GM12874 (cell line): ENCODE results near the gene CADPS2.

ENCODE experiments used
- TF ChIP-seq, protein P1 (sequence below): IDR thresholded peaks from 2 replicates; pipeline ENCODE4 v1.5.1; 2011; ENCODE audit warnings: low read depth, mild to moderate bottlenecking, control low read depth, low read length, moderate library complexity; ENCODE audit not compliant: insufficient read depth

The CADPS2 gene

DNA sequence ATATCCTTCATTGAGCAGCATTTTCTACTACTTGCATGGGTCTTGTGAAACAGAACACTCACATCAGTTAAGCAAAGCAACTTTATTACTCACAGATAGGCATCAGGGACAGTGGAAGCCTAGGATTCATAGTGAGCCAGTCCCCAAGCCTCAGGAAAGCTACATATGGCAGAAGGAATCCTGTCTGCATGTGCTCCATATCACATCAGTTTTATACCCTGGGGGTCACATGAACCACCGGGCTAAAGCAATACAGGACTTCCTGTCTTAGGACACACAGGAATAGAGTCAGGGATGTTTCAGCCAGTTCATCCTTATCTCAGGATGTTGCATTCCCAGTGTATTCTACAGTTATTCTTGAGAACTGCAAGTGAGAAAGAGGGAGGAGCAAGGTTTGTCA lies 596.8 kb downstream of the CADPS2 start:
- TF ChIP-seq, protein P1, sequence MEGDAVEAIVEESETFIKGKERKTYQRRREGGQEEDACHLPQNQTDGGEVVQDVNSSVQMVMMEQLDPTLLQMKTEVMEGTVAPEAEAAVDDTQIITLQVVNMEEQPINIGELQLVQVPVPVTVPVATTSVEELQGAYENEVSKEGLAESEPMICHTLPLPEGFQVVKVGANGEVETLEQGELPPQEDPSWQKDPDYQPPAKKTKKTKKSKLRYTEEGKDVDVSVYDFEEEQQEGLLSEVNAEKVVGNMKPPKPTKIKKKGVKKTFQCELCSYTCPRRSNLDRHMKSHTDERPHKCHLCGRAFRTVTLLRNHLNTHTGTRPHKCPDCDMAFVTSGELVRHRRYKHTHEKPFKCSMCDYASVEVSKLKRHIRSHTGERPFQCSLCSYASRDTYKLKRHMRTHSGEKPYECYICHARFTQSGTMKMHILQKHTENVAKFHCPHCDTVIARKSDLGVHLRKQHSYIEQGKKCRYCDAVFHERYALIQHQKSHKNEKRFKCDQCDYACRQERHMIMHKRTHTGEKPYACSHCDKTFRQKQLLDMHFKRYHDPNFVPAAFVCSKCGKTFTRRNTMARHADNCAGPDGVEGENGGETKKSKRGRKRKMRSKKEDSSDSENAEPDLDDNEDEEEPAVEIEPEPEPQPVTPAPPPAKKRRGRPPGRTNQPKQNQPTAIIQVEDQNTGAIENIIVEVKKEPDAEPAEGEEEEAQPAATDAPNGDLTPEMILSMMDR, result no peak

DNA sequence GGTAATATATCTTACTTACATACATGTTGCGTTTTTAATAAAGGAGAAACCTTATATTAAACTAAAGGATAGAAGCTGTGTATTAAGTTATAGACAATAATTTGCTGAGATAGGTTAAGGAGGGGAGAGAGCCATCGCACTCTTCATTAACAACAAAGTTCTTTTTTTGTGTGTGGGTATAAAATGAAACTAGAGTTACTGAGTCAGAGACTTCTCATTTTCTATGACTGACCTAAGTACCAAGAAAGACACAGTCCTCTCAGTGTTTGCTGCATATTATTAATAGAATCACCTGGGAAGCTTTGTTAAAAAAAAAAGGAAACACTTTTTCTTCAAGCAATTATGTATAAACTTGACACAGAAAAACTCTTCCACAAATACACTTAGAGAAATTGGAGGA lies 613.1 kb downstream of the CADPS2 start:
- TF ChIP-seq, protein P1, result no peak

DNA sequence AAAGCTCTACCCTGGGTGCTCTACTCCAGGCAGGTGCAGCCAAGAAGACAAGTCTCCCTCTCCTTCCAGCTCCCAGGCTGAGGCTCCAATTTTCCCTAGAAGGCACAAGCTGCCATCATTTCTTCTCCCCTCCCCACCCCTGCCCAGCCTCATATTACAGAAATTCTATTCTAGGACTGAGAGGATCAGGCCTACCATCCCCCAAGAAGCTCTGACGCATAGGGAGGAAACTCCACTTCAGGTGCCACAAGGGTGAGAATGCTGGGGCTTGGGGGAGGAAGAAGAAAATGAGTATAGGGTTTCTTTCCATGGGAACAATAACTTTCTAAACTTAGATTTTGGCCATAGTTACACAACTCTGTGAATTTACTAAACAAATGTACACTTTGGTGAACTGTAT lies 617.0 kb downstream of the CADPS2 start:
- TF ChIP-seq, protein P1, result no peak
